DOHH2 (cell line): Measurements from ENCODE around the gene NPHP1.

Experiments used
- H3F3A ChIP-seq: fragments of 200-600 bp; sonication (generic), shearing (Covaris generic); 2 replicates; pipeline ENCODE4 v1.6.0; 2016; ENCODE audit warnings: antibody characterized with exemption, mild to moderate bottlenecking; ENCODE audit not compliant: control insufficient read depth, insufficient read depth
- H3K27ac ChIP-seq: fragments of 200-600 bp; sonication (generic); 2 replicates; pipeline ENCODE4 v1.5.1; 2014; ENCODE audit warnings: low read depth, mild to moderate bottlenecking, low read length, moderate library complexity
- H3K27me3 ChIP-seq: fragments of 200-600 bp; sonication (generic); 2 replicates; pipeline ENCODE4 v1.6.1; 2014; ENCODE audit warnings: mild to moderate bottlenecking, low read length, mixed read lengths; ENCODE audit not compliant: control insufficient read depth
- H3K36me3 ChIP-seq: fragments of 200-600 bp; sonication (generic); 2 replicates; pipeline ENCODE4 v1.6.1; 2014; ENCODE audit warnings: mild to moderate bottlenecking, low read length, moderate library complexity, mixed read lengths; ENCODE audit not compliant: control insufficient read depth
- H3K4me1 ChIP-seq: fragments of 200-600 bp; sonication (generic); 2 replicates; pipeline ENCODE4 v1.6.1; 2014; ENCODE audit warnings: mild to moderate bottlenecking, low read length, mixed read lengths; ENCODE audit not compliant: control insufficient read depth
- H3K4me2 ChIP-seq: fragments of 200-600 bp; sonication (generic); 2 replicates; pipeline ENCODE4 v1.6.0; 2014; ENCODE audit warnings: mild to moderate bottlenecking, low read length, moderate library complexity
- H3K4me3 ChIP-seq: fragments of 200-600 bp; sonication (generic); 2 replicates; pipeline ENCODE4 v1.5.1; 2014; ENCODE audit warnings: mild to moderate bottlenecking, low read length, mixed read lengths
- H3K79me2 ChIP-seq: fragments of 200-600 bp; sonication (generic); 2 replicates; pipeline ENCODE4 v1.6.1; 2014; ENCODE audit warnings: mild to moderate bottlenecking, low read length, mixed read lengths; ENCODE audit not compliant: control insufficient read depth
- H3K9me2 ChIP-seq: fragments of 200-600 bp; sonication (generic); replicated peaks from 2 replicates; pipeline ENCODE4 v1.6.1; 2014; ENCODE audit warnings: mild to moderate bottlenecking, low read length, mixed read lengths; ENCODE audit not compliant: control insufficient read depth
- H3K9me3 ChIP-seq: fragments of 200-600 bp; sonication (generic); 2 replicates; pipeline ENCODE4 v1.6.1; 2014; ENCODE audit warnings: antibody characterized with exemption, low read length, mixed read lengths; ENCODE audit not compliant: control insufficient read depth, insufficient read depth
- H4K20me1 ChIP-seq: fragments of 200-600 bp; sonication (generic); 2 replicates; pipeline ENCODE4 v1.6.0; 2014; ENCODE audit warnings: low read depth, mild to moderate bottlenecking, antibody characterized with exemption, low read length, moderate library complexity; ENCODE audit not compliant: control insufficient read depth, insufficient read depth
- CTCF ChIP-seq: fragments of 200-600 bp; sonication (generic); IDR thresholded peaks from one replicate; pipeline ENCODE4 v1.5.1; 2014; ENCODE audit warnings: antibody characterized with exemption, mild to moderate bottlenecking, low read depth, low read length; ENCODE audit not compliant: poor library complexity, severe bottlenecking
- EZH2phosphoT487 ChIP-seq: fragments of 200-600 bp; sonication (generic); IDR thresholded peaks from 2 replicates; pipeline ENCODE4 v1.6.1; 2017; ENCODE audit warnings: borderline replicate concordance, mild to moderate bottlenecking, antibody characterized with exemption, low read length, moderate library complexity, mixed read lengths

NPHP1 gene

DNA sequence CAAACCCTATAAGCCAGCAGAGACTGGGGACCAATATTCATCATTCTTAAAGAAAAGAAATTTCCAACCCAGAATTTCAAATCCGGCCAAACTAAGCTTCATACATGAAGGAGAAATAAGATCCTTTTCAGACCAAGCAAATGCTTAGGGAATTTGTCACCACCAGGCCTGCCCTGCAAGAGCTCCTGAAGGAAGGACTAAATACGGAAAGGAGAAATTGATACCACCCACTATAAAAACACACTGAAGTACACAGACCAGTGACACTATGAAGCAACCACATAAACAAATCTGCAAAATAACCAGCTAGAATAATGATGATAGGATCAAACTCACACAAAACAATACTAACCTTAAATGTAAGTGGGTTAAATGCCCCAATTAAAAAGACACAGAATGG, 22.4 kb downstream of the NPHP1 start:
- TF ChIP-seq EZH2phosphoT487 (no peak), CTCF (no peak)
- Histone ChIP-seq H4K20me1 (no peaks in the 10 kb centered on the region), H3K4me2 (no peak overlapping the region), H3K27me3 (no peaks in the 10 kb centered on the region), H3K36me3 (no peaks in the 10 kb centered on the region), H3K4me1 (no peaks in the 10 kb centered on the region), H3K4me3 (no peak overlapping the region), H3K9me2 (no peaks in the 10 kb centered on the region), H3K79me2 (no peaks in the 10 kb centered on the region), H3K27ac (no peak overlapping the region), H3F3A (no peaks in the 10 kb centered on the region), H3K9me3 (no peaks in the 10 kb centered on the region; the same call in 1 of the 2 replicates)

DNA sequence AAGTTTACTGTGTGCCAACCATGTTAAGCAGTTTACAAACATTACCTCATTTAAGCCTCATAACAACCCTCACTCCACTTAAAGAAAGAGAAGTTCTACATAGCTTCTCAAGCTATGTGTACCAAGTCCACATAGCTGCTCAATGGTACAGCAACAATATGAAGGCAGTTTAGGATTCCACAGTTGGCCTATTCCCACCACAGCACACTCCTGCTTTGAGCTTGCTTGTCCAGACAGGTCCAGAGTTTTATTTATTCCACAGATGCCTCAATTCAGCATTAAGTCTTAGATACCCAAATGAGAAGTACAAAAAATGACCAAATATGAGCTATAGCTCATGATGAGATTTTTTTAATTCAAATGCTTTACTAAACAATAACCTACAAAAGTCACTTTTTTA, 24.8 kb downstream of the NPHP1 start:
- no peaks in the 10 kb centered on the region for H3K27me3 ChIP-seq
- no peaks in the 10 kb centered on the region for H3K79me2 ChIP-seq
- no peaks in the 10 kb centered on the region for H3K36me3 ChIP-seq
- no peak overlapping the region for H3K4me3 ChIP-seq
- H3K9me2 ChIP-seq, result no peaks in the 10 kb centered on the region
- H3K27ac ChIP-seq, result no peak overlapping the region
- no peaks in the 10 kb centered on the region; the same call in 1 of the 2 replicates for H3K9me3 ChIP-seq
- H4K20me1 ChIP-seq, result no peaks in the 10 kb centered on the region
- H3F3A ChIP-seq, result no peaks in the 10 kb centered on the region
- TF ChIP-seq CTCF, result no peak
- no peak overlapping the region for H3K4me2 ChIP-seq
- no peaks in the 10 kb centered on the region for H3K4me1 ChIP-seq

DNA sequence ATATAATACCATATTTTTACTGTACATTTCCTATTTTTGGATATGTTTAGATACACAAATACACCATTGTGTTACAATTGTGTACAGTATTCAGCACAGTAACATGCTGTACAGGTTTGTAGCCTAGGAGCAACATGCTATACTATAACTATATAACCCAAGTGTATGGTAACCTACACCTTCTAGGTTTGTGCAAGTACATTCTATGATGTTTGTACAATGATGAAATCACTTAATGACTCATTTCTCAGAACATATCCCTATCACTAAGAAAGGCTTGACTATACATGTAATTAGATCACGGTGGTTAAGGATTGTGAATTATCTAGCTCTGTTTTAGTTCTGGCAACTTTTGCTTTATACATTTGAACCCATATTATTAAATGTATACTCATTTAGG, 31.3 kb downstream of the NPHP1 start:
- no peaks in the 10 kb centered on the region for H3F3A ChIP-seq
- no peak overlapping the region for H3K27ac ChIP-seq
- H3K9me3 ChIP-seq, result no peaks in the 10 kb centered on the region
- H3K4me2 ChIP-seq, result no peak overlapping the region
- no peak for TF ChIP-seq CTCF
- no peak for TF ChIP-seq EZH2phosphoT487
- H3K27me3 ChIP-seq, result no peaks in the 10 kb centered on the region
- no peak overlapping the region for H3K4me3 ChIP-seq
- no peaks in the 10 kb centered on the region for H4K20me1 ChIP-seq
- no peaks in the 10 kb centered on the region for H3K36me3 ChIP-seq
- H3K79me2 ChIP-seq, result no peaks in the 10 kb centered on the region
- no peaks in the 10 kb centered on the region for H3K4me1 ChIP-seq
- H3K9me2 ChIP-seq, result no peaks in the 10 kb centered on the region

DNA sequence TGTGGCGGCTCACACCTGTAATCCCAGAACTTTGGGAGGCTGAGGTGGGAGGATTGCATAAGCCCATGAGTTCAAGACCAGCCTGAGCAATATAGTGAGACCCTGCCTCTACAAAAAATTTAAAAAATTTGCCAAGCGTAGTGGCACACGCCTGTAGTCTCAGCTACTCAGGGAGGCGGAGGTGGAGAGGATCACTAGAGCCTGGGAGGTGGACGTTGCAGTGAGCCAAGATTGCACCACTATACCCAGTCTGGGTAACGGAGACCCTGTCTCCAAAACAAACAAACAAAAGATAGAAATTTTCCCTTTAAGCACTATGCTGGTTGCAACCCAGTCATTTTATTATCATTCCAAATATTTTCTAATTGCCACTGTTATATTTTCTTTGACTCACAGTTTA, 32.3 kb downstream of the NPHP1 start:
- no peaks in the 10 kb centered on the region for H3K9me3 ChIP-seq
- H3K36me3 ChIP-seq, result no peaks in the 10 kb centered on the region
- H3K4me3 ChIP-seq, result no peak overlapping the region
- no peaks in the 10 kb centered on the region for H3K9me2 ChIP-seq
- TF ChIP-seq EZH2phosphoT487 (no peak), CTCF (no peak)
- no peaks in the 10 kb centered on the region for H4K20me1 ChIP-seq
- no peaks in the 10 kb centered on the region for H3F3A ChIP-seq
- H3K4me1 ChIP-seq, result no peaks in the 10 kb centered on the region
- H3K27ac ChIP-seq, result no peak overlapping the region
- H3K4me2 ChIP-seq, result no peak overlapping the region
- H3K79me2 ChIP-seq, result no peaks in the 10 kb centered on the region
- no peaks in the 10 kb centered on the region for H3K27me3 ChIP-seq
